HG02623 (cell line): ENCODE results near the gene RAMP3.

Source experiments
- ATAC-seq: cut with Tn5 transposase; IDR thresholded peaks from one replicate; pipeline ENCODE4 v1.9.1; 2021; ENCODE audit warnings: moderate library complexity; ENCODE audit not compliant: unreplicated experiment

The RAMP3 gene

GRCh38 chr7:45219801-45220435, 62.3 kb downstream of the RAMP3 start:
- no peak for ATAC-seq

GRCh38 chr7:45220846-45221618, 63.4 kb downstream of the RAMP3 start:
- no peak for ATAC-seq

GRCh38 chr7:45221896-45222604, 64.5 kb downstream of the RAMP3 start:
- no peak for ATAC-seq

- ATAC-seq: no peak
Measured at GRCh38 chr7:45223078-45223477, 65.5 kb downstream of the RAMP3 start.

GRCh38 chr7:45223728-45224630, 66.4 kb downstream of the RAMP3 start:
- ATAC-seq: no peak

- no peak for ATAC-seq
Measured at GRCh38 chr7:45224832-45225231, 67.2 kb downstream of the RAMP3 start.

- no peak for ATAC-seq
Measured at GRCh38 chr7:45225311-45225947, 67.8 kb downstream of the RAMP3 start.

- no peak for ATAC-seq
Measured at GRCh38 chr7:45225948-45226335, 68.4 kb downstream of the RAMP3 start.

- ATAC-seq: no peak
Measured at GRCh38 chr7:45229156-45229920, 71.7 kb downstream of the RAMP3 start.

- ATAC-seq: no peak
Measured at GRCh38 chr7:45230083-45230482, 72.5 kb downstream of the RAMP3 start.

GRCh38 chr7:45230611-45231165, 73.1 kb downstream of the RAMP3 start:
- no peak for ATAC-seq

- no peak for ATAC-seq
Measured at GRCh38 chr7:45233249-45233775, 75.7 kb downstream of the RAMP3 start.
